GM21367 (cell line): ENCODE results near the gene MS4A5.
"Not testable (repeated sequence)": the region's sequence is repeated elsewhere in the genome, so short reads cannot be mapped to it uniquely, and the experiment has no call there.

ENCODE experiments used
- ATAC-seq: cut with Tn5 transposase; IDR thresholded peaks from one replicate; pipeline ENCODE4 v1.9.1; 2021; ENCODE audit not compliant: unreplicated experiment

Gene MS4A5, protein sequence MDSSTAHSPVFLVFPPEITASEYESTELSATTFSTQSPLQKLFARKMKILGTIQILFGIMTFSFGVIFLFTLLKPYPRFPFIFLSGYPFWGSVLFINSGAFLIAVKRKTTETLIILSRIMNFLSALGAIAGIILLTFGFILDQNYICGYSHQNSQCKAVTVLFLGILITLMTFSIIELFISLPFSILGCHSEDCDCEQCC

GRCh38 chr11:60429272-60429671 lies at the start of gene MS4A5:
TSS of gene MS4A5 (plus strand) at chr11:60429572. CDS start at chr11:60429675, 103 bp downstream.
- ATAC-seq = no peak

DNA sequence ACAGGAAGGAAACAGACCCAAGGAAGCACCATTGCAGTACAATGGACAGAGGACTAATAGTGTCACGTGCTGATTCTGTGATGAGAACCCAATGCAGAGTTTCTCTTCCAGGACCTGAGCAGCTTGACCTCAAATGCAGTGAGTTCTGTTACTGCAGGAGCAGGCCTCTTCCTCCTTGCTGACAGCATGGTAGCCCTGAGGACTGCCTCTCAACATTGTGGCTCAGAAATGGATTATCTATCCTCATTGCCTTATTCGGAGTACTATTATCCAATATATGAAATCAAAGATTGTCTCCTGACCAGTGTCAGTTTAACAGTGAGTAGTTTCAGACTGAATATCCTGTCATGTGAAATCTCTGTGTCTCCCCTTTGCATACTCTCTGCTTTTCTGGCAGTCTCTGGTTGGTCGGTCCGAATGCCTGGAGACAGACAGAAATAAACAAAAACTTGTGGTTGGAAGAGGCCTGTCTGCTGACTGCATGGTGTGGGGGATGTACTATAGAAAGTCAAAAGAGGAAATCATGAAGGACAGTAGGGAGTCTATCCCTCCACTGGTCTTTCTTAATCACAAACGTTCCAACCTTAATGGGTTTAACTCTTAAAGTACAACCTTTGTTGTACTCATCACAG lies 40.0 kb upstream of the MS4A5 start:
- ATAC-seq = peak; percentile 95

DNA sequence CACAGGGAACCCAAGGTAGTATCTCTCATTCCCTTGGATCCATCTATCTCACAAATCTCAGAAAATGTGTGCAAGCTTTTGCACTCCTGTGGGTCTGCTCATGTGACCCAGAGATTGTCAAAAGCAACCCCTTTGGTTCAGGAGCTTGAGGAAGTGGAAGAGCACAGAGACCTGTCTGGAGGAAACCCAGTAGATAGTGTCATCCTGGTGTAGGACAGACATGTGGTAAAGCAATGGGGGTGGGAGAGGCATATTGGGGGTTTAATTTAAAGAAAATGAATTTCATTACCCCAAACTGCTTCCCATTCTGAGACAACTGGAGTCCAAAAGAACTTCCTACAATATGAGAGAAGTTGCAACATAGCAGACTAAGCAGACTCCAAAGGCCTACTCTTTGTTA lies 39.0 kb upstream of the MS4A5 start:
- ATAC-seq = no peak

- ATAC-seq = no peak
Measured at GRCh38 chr11:60392361-60392760, 37.0 kb upstream of the MS4A5 start.

- ATAC-seq = no peak
Measured at GRCh38 chr11:60393016-60393415, 36.4 kb upstream of the MS4A5 start.

DNA sequence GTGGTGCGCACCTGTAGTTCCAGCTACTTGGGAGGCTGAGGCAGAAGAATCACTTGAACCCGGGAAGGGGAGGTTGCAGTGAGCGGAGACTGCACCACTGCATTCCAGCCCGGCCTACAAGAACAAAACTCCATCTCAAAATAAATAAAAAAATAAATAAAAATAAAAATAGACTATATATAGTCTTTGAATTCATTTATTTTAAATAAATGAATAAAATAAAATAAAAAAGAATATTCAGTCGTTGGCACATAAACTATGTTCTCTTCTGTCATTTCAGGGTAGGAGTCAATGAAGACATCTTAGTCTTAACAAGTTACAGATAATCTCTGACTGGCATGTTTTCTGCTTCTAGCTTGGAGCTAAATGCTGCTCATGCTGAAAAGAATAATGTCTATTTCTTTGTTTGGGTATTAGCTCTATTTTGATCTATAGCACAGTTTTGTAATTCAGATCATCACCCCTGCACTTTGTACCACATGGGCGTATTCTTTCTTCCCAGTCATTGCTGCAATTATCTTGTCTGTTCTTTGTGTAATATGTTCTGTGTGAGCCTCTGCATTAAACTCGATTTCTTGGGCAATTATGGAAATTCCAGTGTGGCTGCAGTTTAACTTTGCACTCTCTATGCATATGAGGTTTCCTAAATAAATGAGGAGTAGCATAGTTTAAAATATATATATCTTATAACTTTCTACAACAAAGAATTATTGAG lies 34.5 kb upstream of the MS4A5 start:
- ATAC-seq = no peak

DNA sequence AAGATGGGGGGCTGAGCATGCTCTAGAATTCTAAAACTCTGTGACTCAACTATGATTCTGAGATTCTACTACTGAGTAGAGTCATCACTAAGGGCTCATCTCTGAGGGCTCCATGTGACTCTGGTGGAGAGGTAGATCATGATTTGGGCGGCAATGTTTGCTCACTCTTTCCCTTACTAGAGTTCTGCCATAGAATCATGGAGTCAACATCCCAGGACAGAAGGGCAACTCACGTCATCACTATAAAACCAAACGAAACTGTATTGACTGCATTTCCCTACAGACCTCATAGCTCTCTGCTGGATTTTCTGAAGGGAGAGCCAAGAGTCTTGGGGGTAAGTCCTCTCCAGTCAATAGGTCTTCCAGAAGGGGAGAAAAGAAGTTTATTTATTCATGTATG lies 33.0 kb upstream of the MS4A5 start, which contains the start of gene MS4A14:
Gene MS4A14, plus strand, starts transcription at position 78 of the 400 bp plus-strand sequence. Its CDS starts 120 bp downstream, at position 198.
- ATAC-seq = no peak

DNA sequence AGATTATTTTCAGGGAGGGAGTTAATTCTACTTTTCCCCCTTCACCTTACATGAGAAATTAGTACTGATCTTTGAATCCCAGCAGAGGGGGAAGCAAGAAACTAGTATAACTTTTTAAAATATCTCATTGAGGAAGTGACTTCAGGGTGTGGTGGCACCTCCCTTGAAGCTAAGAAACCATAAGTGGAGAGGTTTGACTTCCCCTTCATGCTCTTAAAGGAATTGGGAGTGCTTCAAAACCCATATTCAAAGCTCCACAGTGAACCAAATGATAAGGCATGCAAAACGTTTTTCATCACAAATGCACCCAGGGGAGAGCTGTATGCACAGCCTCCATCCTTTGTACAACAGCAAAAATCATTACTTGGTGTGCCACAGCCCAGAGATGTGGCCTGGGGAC lies 32.6 kb upstream of the MS4A5 start:
- ATAC-seq = peak; percentile 72

DNA sequence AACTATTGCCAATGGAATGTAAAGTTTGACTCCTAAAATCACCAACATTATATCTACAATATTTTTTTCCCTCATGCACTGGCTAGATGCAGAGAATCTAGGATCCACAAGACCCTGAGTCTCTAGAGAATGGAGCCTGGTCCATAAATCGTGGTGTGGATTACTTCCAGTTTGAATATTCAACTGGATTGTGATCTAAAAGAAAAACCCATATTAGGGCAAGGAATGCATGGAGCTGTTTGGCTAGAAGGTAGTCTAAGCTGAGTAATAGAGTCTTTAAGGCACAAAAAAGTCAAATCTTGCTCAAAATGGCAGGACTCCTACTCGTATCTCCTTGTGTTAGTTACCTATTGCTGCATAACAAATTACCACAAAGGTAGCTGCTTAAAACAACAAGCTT lies 9.4 kb upstream of the MS4A5 start:
- no peak for ATAC-seq

DNA sequence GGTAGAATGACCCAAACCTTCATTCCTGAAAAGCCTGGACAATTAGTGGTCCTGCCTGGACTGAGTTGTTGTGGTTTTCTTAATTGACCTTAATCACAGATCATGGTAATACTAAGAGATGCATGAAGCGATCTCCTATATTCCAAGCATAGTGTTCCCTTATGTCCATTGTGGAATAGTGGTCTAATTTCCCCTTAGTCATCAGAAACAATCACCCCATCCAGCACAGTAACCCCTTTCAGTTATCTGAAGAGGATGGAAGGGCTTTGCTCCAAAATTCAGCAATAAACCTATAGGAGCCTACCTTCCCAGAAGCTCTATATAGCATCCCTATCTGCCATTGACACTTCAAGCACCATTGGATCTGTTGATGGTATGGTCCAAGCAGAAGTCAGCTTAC lies 6.8 kb upstream of the MS4A5 start:
- ATAC-seq = no peak

GRCh38 chr11:60428517-60428916 lies 855 bp upstream of the MS4A5 start:
- ATAC-seq = no peak

DNA sequence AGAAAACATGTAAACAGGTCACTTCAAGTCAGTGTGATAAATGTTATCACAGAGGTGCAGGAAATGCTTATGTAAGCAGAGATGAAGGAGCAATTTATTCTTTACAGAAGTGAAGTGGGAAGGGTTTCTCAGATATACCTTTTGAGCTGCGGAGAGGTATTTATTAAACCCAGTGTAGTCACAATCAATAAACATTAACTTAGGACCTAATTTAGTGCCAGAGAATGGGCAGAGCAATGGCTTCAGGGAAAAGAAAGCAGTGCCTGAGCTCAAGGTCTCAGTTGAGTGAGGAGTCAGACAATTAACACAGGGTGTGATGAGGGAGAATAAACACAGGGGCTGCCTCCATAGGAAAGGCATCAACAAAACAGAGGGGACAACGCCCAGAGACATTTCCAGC lies 1.9 kb downstream of the MS4A5 start:
- no peak for ATAC-seq

DNA sequence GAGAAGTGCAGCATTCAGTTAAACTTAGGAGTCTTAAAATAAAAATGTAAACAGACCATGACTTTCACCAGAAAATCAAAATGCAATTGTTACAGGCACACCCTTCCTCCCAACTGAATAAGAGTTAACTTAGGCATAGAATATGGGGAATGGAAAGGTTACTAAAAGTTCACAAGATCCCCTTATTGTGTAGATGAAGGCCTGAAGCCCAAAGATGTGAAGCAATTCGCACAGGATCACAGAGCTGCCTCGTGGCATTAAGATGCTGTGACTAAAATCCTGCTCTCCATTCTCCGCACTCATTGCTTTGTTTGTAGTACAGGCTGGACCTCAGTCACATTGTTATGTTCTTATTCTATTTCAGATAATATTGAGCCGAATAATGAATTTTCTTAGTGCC lies 4.0 kb downstream of the MS4A5 start:
- no peak for ATAC-seq

GRCh38 chr11:60447070-60447469 lies 17.7 kb downstream of the MS4A5 start:
- no peak for ATAC-seq

- ATAC-seq = no peak
Measured at GRCh38 chr11:60447846-60448245, 18.5 kb downstream of the MS4A5 start.

DNA sequence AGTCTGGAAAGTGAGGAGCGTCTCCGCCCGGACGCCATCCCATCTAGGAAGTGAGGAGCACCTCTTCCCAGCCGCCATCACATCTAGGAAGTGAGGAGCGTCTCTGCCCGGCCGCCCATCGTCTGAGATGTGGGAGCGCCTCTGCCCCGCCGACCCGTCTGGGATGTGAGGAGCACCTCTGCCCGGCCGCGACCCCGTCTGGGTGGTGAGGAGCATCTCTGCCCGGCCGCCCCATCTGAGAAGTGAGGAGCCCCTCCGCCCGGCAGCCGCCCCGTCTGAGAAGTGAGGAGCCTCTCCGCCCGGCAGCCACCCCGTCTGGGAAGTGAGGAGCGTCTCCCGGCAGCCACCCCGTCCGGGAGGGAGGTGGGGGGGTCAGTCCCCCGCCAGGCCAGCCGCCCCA lies 21.8 kb downstream of the MS4A5 start:
- not testable (repeated sequence) for ATAC-seq

DNA sequence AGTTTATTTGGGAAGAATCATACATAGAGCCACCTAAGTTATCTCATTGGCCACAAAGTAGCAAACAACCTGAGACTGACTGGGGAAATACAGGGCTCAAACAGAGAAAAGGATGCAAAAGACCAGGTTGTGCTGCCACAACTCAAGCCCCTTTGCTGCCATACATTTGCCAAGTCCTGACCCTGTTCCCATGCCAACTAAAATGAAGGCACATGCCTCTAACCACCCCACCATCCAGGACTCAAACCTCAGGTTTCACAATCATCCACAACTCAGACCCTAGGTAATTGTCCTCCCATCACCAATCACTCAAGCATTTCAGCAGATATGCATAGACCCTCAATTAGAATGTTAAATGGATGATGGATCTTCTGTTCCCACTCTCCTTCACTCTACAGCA lies 24.8 kb downstream of the MS4A5 start:
- ATAC-seq = no peak

GRCh38 chr11:60455531-60456042 lies 26.2 kb downstream of the MS4A5 start, which contains the start of gene MS4A1:
TSS of gene MS4A1 (plus strand) at chr11:60455847. CDS start at chr11:60462375, 6,528 bp downstream.
- ATAC-seq = peak; percentile 84

DNA sequence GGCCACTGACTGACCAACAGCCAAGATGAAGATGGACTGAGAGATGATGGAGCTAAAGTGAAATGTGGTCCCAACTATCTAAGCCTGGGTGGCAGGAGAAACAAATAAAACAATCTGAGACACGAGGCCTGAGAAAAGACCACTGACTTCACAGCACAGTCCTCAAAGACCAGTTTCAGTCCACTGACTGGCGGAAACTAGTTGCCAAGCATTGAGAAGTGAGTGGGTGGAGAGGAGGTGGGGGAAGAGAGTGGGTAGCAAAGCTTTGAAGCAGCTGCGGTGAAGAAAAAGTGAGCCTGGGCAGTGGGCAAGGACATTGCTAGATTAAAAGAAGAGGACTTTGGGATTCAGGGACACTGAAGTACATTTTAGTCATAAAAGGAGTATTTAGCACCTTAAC lies 28.2 kb downstream of the MS4A5 start:
- ATAC-seq = peak; percentile 34

- ATAC-seq = no peak
Measured at GRCh38 chr11:60459345-60459744, 30.0 kb downstream of the MS4A5 start.

DNA sequence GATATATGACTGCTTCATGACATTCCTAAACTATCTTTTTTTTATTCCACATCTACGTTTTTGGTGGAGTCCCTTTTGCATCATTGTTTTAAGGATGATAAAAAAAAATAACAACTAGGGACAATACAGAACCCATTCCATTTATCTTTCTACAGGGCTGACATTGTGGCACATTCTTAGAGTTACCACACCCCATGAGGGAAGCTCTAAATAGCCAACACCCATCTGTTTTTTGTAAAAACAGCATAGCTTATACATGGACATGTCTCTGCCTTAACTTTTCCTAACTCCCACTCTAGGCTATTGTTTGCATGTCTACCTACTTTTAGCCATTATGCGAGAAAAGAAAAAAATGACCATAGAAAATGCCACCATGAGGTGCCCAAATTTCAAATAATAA lies 39.5 kb downstream of the MS4A5 start:
- no peak for ATAC-seq

GRCh38 chr11:60469723-60470122 lies 40.4 kb downstream of the MS4A5 start:
- no peak for ATAC-seq
